ENCODE results near the gene KIF7. TPM values are rescaled to one million over a fixed set of nuclear protein-coding genes. Genes with fewer than 3 reads are reported as not detected.

KIF7 gene
- total and polyA plus RNA-seq, 2 of the 8 experiments (the other 6 are each of a cell fraction or from before 2014, with no cell fraction given): 4.9 to 14.0 TPM

DNA sequence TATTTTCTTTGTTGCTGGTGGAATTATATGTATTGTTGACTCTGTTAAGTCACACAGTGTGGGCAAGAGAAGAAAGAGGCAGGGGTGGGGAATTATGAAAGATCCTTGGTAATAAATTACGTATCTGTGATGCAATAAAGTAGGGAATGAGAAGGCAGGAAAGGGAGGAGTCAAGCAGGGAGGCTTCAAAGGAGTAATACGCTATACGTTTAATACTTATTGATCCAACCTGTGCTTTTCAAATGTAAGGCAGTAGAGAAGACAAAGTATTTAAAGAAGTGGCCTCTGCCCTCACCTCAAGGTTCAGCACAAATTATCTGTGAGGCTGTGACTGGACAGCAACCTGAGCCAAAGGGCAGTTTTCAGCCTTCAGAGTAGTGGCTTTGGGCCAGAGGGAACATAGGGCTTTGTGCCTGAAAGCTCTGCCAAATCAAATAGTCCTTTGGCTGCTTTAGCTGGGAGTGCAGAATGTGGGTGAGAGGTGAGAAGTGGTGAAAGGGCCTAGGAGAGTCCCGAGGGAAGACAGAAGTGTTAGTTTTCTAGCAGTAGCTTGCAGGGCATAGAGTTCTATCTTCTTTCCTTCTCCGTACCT, 25.1 kb upstream of the KIF7 start (continued):
- no peak for TF ChIP-seq SIRT6 (IDR thresholded peaks at IDR 0.05; ENCODE audit: low read length)
- TF ChIP-seq SUZ12 (IDR thresholded peaks at IDR 0.05; ENCODE audit: low read length): no peak
- no peak for TF ChIP-seq TBP (IDR thresholded peaks at IDR 0.05; ENCODE audit: low read depth, low read length)
- no peak for TF ChIP-seq CTCF (IDR thresholded peaks at IDR 0.05; ENCODE audit: control extremely low read depth in 1 of 3, insufficient read depth in 1 of 3, low read depth in 1 of 3, low read length in 3 of 3)
- no peak for TF ChIP-seq NRF1 (IDR thresholded peaks at IDR 0.05; ENCODE audit: low read depth, low read length)
- TF ChIP-seq POLR2AphosphoS5 (IDR thresholded peaks at IDR 0.05; ENCODE audit: low read depth, low read length): no peak
- no peak for TF ChIP-seq CTBP2 (IDR thresholded peaks at IDR 0.05; ENCODE audit: borderline replicate concordance, insufficient read depth, insufficient read length, low read length)
